ENCODE results near the gene MCF2L.
"Not testable (repeated sequence)": the region's sequence is repeated elsewhere in the genome, so short reads cannot be mapped to it uniquely, and the experiment has no call there.

MCF2L gene

DNA sequence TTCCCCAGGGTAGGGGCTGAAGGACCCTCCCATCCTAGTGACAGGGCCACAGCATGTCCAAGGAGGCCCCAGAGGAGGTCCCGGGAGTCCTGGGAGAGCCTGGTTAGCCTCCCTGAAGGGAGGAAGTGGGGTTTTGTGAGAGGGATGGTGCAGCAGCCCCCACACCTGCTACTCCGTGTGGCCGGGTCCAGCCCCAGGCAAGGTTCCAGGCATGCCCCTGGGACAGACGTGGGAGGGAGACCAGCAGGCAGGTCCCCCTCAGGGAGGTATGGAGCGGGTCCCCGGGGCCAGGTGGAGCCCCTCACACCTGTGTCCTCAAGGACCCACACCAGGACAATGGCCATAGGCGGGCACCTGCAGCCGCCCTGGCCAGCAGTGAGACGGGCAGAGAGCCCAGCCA, 134.6 kb downstream of the MCF2L start:
- DNase-seq (ENCODE audit: low read depth), result no peak
- TF ChIP-seq, protein P1, sequence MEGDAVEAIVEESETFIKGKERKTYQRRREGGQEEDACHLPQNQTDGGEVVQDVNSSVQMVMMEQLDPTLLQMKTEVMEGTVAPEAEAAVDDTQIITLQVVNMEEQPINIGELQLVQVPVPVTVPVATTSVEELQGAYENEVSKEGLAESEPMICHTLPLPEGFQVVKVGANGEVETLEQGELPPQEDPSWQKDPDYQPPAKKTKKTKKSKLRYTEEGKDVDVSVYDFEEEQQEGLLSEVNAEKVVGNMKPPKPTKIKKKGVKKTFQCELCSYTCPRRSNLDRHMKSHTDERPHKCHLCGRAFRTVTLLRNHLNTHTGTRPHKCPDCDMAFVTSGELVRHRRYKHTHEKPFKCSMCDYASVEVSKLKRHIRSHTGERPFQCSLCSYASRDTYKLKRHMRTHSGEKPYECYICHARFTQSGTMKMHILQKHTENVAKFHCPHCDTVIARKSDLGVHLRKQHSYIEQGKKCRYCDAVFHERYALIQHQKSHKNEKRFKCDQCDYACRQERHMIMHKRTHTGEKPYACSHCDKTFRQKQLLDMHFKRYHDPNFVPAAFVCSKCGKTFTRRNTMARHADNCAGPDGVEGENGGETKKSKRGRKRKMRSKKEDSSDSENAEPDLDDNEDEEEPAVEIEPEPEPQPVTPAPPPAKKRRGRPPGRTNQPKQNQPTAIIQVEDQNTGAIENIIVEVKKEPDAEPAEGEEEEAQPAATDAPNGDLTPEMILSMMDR (IDR thresholded peaks at IDR 0.05; ENCODE audit: insufficient read depth, low read depth, low read length, missing control alignments), result no peak
- H3K4me3 ChIP-seq (ENCODE audit: low read length), result no peak overlapping the region

DNA sequence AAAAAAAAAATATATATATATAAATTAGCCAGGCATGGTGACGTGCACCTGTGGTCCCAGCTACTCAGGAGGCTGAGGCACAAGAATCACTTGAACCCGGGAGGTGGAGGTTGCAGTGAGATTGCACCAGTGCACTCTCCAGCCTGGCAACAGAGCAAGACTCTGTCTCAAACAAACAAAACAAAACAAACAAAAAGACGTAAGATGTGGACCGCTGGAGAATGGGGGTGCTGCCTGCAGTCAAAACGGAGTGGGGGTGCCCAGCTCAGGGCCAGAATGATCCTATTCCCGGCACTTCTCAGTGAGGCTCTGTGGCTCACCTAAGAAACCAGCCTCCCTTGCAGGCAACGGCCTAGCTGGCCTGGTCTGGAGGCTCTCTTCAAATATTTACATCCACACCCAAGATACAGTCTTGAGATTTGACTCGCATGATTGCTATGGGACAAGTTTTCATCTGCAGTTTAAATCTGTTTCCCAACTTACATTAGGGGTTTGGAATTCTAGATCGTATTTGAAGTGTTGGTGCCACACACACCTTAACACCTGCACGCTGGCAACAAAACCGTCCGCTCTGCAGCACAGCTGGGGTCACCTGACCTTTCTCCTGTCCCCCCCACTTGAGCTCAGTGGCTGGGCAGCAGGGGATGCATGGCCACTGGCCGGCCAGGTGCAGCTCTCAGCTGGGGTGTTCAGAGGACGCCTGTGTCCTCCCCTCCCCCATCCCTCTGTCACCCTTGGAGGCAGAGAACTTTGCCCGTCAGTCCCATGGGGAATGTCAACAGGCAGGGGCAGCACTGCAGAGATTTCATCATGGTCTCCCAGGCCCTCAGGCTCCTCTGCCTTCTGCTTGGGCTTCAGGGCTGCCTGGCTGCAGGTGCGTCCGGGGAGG, 136.3 kb downstream of the MCF2L start, which contains the start of gene F7:
TSS of gene F7 (plus strand) at position 760 of the 889 bp plus-strand sequence. CDS start at position 811, 51 bp downstream.
- DNase-seq (ENCODE audit: low read depth), result no peak
- TF ChIP-seq, protein P1 (IDR thresholded peaks at IDR 0.05; ENCODE audit: insufficient read depth, low read depth, low read length, missing control alignments), result no peak
- H3K4me3 ChIP-seq (ENCODE audit: low read length), result no peak within 1 kb of the TSS

DNA sequence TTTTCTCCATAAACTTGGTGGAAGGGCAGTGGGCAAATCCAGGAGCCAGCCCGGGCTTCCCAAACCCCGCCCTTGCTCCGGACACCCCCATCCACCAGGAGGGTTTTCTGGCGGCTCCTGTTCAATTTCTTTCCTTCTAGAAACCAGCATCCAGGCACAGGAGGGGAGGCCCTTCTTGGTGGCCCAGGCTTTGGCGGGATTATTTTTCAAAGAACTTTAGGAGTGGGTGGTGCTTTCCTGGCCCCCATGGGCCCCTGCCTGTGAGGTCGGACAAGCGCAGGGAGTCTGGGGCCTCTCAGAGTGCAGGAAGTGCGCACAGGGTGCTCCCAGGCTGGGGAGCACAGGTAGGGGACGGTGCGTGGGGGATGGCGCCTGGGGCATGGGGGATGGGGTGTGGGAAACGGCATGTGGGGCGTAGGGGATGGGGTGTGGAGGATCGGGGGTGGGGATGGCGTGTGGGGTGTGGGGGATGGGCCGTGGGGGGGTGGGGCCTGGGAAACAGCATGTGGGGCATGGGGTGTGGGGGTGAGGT, 137.0 kb downstream of the MCF2L start:
- H3K4me3 ChIP-seq (ENCODE audit: low read length), result no peak overlapping the region
- TF ChIP-seq, protein P1 (IDR thresholded peaks at IDR 0.05; ENCODE audit: insufficient read depth, low read depth, low read length, missing control alignments), result no peak
- DNase-seq (ENCODE audit: low read depth), result no peak

DNA sequence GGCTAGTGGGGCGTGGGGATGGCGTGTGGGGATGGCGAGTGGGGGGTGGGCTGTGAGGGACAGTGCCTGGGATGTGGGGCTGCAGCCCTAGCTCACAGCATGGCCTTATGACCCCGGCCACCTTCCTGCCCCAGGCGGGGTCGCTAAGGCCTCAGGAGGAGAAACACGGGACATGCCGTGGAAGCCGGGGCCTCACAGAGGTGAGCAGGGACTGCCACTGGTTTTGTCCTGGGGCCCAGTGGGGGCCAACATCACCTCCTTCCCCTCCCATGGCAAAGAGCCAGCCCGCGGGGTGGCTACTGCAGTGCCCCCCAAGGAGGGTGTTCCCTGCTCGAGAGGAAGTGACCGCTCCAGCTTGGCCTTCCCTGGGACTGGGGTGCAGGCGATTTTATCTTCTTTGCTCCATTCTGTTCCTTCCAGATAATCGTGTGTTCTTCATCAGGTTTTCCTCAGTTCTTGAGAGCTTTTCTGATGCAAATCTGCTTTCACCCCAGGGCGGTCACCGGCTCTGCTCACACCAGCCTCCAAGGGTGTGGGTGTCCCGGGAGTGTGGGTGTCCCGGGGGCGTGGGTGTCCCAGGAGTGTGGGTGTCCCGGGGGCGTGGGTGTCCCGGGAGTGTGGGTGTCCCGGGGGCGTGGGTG, 137.8 kb downstream of the MCF2L start:
- TF ChIP-seq, protein P1 (IDR thresholded peaks at IDR 0.05; ENCODE audit: insufficient read depth, low read depth, low read length, missing control alignments), result no peak
- no peak overlapping the region for H3K4me3 ChIP-seq (ENCODE audit: low read length)
- DNase-seq (ENCODE audit: low read depth), result no peak

DNA sequence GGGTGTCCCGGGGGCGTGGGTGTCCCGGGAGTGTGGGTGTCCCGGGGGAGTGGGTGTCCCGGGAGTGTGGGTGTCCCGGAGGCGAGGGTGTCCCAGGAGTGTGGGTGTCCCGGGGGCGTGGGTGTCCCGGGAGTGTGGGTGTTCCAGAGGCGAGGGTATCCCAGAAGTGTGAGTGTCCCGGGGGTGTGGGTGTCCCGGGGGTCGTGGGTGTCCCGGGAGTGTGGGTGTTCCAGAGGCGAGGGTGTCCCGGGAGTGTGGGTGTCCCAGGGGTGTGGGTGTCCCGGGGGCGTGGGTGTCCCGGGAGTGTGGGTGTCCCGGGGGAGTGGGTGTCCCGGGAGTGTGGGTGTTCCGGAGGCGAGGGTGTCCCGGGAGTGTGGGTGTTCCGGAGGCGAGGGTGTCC, 139.5 kb downstream of the MCF2L start:
- not testable (repeated sequence) for H3K4me3 ChIP-seq (ENCODE audit: low read length); DNase-seq (ENCODE audit: low read depth)

DNA sequence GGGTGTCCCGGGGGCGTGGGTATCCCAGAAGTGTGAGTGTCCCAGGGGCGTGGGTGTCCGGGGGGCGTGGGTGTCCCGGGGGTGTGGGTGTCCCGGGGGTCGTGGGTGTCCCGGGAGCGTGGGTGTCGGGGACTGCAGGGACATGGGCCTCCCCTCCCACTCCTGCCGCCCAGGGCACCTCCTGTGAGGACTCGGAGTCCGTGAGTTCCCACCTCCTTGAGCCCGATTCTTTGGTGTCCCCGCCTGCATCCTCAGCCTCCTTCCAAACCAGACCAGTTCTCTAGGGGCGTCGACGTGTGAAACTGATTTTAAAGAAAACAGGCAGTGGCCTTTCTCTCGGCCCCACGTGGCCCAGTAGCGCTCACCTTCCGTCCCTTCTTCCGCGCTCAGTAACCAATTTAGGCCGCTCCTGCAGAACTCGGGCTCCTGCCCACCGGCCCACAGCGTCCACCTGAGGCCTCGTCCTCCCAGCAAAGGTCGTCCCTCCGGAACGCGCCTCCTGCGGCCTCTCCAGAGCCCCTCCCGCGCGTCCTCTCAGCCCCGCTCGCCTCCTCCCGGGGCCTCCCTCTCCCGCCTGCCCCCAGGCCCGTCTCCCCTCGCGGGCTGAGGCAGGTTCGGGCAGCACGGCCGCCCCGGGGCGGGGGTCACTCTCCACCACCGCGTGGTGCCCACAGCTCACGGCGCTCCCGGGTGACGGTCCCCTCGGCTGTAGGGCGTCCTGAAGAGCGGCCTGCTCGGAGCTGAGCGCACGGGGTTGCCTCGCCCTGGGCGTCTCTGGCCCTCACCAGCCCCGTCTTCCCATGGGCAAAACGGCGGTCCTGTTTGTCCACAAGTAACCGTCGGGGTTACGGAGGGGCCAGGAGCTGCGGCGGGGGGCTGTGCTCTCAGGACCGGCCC, 140.4 kb downstream of the MCF2L start:
- TF ChIP-seq, protein P1 (IDR thresholded peaks at IDR 0.05; ENCODE audit: insufficient read depth, low read depth, low read length, missing control alignments), result no peak
- DNase-seq (ENCODE audit: low read depth), result no peak
- no peak overlapping the region for H3K4me3 ChIP-seq (ENCODE audit: low read length)

Data from epithelial cell of esophagus (primary cell).